Right lobe of liver (tissue), 6 donors: ENCODE data around the gene STX2. TPM values are rescaled to one million over a fixed set of nuclear protein-coding genes. Genes with fewer than 3 reads are reported as not detected.

Experiments
- ATAC-seq, 4 donors: fragments of 200-7000 bp; cut with Tn5 transposase; one replicate each; pipeline ENCODE4 v1.9.1; 2020; ENCODE audit warnings: mild to moderate bottlenecking in 4 of 4, moderate library complexity in 4 of 4
- DNase-seq, 3 donors: peaks; one replicate each; pipeline ENCODE4 v3.0.0-alpha.2; 2020
- H3K27ac ChIP-seq, 3 donors: fragments of 200-600 bp; one replicate each; pipeline ENCODE4 v1.8.0; 2022
- H3K27me3 ChIP-seq, 2 donors: fragments of 200-600 bp; one replicate each; pipeline ENCODE4 v1.8.0; 2022
- H3K36me3 ChIP-seq, 4 donors: fragments of 200-600 bp; sonication (generic) in 1 of 4; one replicate each; pipeline versions ENCODE4 v1.5.1 to v1.8.0; 2017 to 2022; ENCODE audit warnings: control low read depth in 1 of 4
- H3K4me1 ChIP-seq, 4 donors: fragments of 200-600 bp; sonication (generic) in 1 of 4; one replicate each; pipeline versions ENCODE4 v1.5.1 to v1.8.0; 2017 to 2022; ENCODE audit warnings: control low read depth in 1 of 4
- H3K4me3 ChIP-seq, 3 donors: fragments of 200-600 bp; one replicate each; pipeline ENCODE4 v1.8.0; 2022
- H3K9me3 ChIP-seq, 4 donors: fragments of 200-600 bp; sonication (generic) in 1 of 4; one replicate each; pipeline versions ENCODE4 v1.5.1 to v1.8.0; 2017 to 2022; ENCODE audit warnings: control low read depth in 1 of 4
- POLR2A ChIP-seq: fragments of 450-650 bp; IDR thresholded peaks from one replicate; pipeline ENCODE4 v1.6.1; 2017; ENCODE audit warnings: antibody characterized with exemption, mild to moderate bottlenecking
- WGBS: methylation state at CpG from one replicate; pipeline ENCODE4 v1.1.6; 2018; ENCODE audit warnings: low coverage, low lambda C conversion rate; ENCODE audit not compliant: insufficient coverage; ENCODE audit errors: missing lambda C conversion rate; 5-methylcytosine and 5-hydroxymethylcytosine counted together
- intact Hi-C, 2 donors: fragments of 100-400 bp; cut with DNase I; formaldehyde crosslinking; loops; one replicate each; pipeline versions ENCODE4 v1.11.2 to v1.14.1; 2022
- total RNA-seq, 6 experiments: library from RNA; depleted of rRNA in 2 of 6; stranded (reverse); fragments of >200 nt in 2 of 6; fragmentation: NEBNext Ultra II Directional in 3 of 6; extraction: Animal tissue kit (Norgen Biotek cat#: 25700) in 3 of 6; gene quantifications; one replicate each; pipeline versions ENCODE4 v1.1.0 to v1.2.4, GENCODE V29; 2016 to 2023
- TF ChIP-seq, protein P1 (sequence below), 4 donors: fragments of 200-600 bp in 3 of 4; fragments of 450-650 bp in 1 of 4; IDR thresholded peaks; one replicate each; pipeline versions ENCODE4 v1.5.1 to v1.8.0; 2016 to 2022; ENCODE audit warnings: antibody characterized with exemption in 4 of 4, mild to moderate bottlenecking in 2 of 4
- donor health status: DM: no; HTN: yes; CAD: no.
- donor health status: DM: no; HTN: no; CAD: no.
- donor health status: DM: no; HTN: no; CAD: no.
- donor health status: DM: no; HTN: yes; CAD: no.
- donor health status: DM: no; HTN: yes; CAD: no.

The STX2 gene
- total RNA-seq, 6 experiments from 2014 or later = 5.3 to 11.8 (median 7.2) TPM

DNA sequence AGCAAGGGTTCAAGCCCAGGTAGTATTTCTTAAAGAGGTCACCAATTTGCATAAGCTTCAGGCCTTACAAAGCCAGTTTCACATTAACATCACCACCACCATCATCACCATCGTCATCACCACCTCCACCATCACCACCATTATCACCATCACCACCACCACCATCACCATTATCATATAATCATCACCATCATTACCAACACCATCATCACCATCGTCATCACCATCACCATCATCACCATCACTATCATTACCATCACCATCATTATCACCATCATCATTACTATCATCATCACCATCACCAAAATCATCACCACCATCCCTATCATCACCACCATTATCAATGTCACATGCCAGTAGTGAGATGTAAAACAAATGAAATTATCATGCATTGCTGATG is 72.6 kb downstream of the STX2 start:
- intact Hi-C loops = no loop called here
- Histone ChIP-seq H3K4me1 (no peaks in the 10 kb centered on the region), H3K4me3 (no peak overlapping the region), H3K27me3 (no peaks in the 10 kb centered on the region), H3K27ac (no peak overlapping the region), H3K36me3 (no peaks in the 10 kb centered on the region), H3K9me3 (no peaks in the 10 kb centered on the region)
- TF ChIP-seq POLR2A = no peak
- TF ChIP-seq, protein P1, sequence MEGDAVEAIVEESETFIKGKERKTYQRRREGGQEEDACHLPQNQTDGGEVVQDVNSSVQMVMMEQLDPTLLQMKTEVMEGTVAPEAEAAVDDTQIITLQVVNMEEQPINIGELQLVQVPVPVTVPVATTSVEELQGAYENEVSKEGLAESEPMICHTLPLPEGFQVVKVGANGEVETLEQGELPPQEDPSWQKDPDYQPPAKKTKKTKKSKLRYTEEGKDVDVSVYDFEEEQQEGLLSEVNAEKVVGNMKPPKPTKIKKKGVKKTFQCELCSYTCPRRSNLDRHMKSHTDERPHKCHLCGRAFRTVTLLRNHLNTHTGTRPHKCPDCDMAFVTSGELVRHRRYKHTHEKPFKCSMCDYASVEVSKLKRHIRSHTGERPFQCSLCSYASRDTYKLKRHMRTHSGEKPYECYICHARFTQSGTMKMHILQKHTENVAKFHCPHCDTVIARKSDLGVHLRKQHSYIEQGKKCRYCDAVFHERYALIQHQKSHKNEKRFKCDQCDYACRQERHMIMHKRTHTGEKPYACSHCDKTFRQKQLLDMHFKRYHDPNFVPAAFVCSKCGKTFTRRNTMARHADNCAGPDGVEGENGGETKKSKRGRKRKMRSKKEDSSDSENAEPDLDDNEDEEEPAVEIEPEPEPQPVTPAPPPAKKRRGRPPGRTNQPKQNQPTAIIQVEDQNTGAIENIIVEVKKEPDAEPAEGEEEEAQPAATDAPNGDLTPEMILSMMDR (IDR thresholded peaks at IDR 0.05) = no peak
- DNase-seq (no peak), ATAC-seq (no peak)
- 45% methylated on average over 2 of the region's 2 CpGs for WGBS

DNA sequence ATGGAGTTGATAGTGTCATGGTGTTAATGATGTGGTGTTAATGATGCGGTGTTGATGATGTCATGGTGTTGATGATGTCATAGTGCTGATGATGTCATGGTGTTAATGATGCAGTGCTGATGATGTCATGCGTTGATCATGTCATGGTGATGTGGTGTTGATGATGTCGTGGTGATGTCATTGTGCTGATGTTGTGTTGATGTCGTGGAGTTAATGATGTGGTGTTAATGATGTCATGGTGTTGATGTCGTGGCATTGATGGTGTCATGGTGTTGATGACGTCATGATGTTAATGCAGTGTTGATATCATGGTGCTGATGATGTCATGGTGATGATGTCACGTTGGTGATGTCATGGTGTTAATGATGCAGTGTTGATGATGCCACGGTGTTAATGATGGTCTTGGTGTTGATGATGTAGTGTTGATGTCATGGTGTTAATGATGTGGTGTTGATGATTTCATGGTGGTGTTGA is 73.8 kb downstream of the STX2 start:
- DNase-seq (no peak), ATAC-seq (no peak)
- Histone ChIP-seq H3K4me1 (no peaks in the 10 kb centered on the region), H3K4me3 (no peak overlapping the region), H3K9me3 (no peaks in the 10 kb centered on the region), H3K27me3 (no peaks in the 10 kb centered on the region), H3K36me3 (no peaks in the 10 kb centered on the region), H3K27ac (no peak overlapping the region)
- intact Hi-C loops = no loop called here
- TF ChIP-seq, protein P1 (IDR thresholded peaks at IDR 0.05) = no peak
- no peak for TF ChIP-seq POLR2A
- WGBS = 57% methylated on average over 8 of the region's 8 CpGs

DNA sequence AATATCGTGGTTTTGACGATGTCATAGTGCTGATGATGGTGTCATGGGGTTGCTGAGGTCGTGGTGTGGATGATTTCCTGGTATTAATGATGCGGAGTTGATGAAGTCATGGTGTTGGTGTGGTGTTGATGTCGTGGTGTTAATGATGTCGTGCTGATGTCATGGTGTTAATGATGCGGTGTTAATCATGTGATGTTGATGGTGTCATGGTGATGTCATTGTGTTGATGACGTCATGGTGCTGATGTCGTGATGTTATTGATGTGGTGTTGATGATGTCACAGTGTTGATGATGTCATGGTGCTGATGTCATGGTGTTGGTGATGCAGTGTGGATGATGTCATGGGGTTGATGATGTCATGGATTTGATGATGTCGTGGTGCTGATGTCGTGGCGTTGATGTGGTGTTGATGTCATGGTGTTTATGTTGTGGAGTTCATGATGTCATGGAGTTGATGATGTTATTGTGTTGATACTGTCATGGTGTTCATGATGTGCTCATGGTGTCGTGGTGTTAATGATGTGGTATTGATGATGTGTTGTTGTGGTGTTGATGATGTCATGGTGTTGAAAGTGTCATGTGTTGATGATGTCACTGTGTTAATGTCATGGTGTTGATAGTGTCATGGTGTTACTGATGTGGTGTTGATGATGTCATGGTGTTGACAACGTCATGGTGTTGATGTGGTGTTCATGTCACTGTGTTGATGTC is 74.4 kb downstream of the STX2 start:
- H3K4me3 ChIP-seq = no peak overlapping the region
- no peak for ATAC-seq
- WGBS = 90% methylated on average over 14 of the region's 14 CpGs
- intact Hi-C loops = no loop called here
- no peak for TF ChIP-seq POLR2A
- TF ChIP-seq, protein P1 (IDR thresholded peaks at IDR 0.05) = no peak
- no peak overlapping the region for H3K27ac ChIP-seq
- no peaks in the 10 kb centered on the region for H3K36me3 ChIP-seq
- DNase-seq = no peak
- H3K4me1 ChIP-seq = no peaks in the 10 kb centered on the region
- no peaks in the 10 kb centered on the region for H3K27me3 ChIP-seq
- no peaks in the 10 kb centered on the region for H3K9me3 ChIP-seq

DNA sequence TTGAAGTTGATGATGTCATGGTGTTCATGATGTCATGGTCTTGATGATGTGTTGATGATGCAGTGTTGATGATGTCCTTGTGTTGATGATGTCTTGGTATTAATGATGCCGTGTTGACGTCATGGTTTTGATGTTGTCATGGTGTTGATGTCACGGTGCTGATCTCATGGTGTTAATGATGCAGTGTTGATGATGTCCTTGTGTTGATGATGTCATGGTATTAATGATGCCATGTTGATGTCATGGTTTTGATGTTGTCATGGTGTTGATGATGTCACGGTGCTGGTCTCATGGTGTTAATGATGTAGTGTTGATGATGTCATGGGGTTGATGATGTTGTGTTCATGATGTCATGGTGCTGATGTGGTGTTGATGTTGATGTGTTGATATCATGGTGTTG is 75.0 kb downstream of the STX2 start:
- no peak overlapping the region for H3K27ac ChIP-seq
- DNase-seq (no peak), ATAC-seq (no peak)
- no peaks in the 10 kb centered on the region for H3K9me3 ChIP-seq
- intact Hi-C loops = no loop called here
- TF ChIP-seq, protein P1 (IDR thresholded peaks at IDR 0.05) = no peak
- TF ChIP-seq POLR2A = no peak
- no peaks in the 10 kb centered on the region for H3K36me3 ChIP-seq
- H3K27me3 ChIP-seq = no peaks in the 10 kb centered on the region
- no peak overlapping the region for H3K4me3 ChIP-seq
- H3K4me1 ChIP-seq = no peaks in the 10 kb centered on the region
- WGBS = 94% methylated on average over 2 of the region's 4 CpGs
